Cardiac muscle cell (in vitro differentiated cells and primary cell): ENCODE data around the gene MLLT10. TPM values are rescaled to one million over a fixed set of nuclear protein-coding genes. Genes with fewer than 3 reads are reported as not detected.
A peak's percentile ranks its signal among the peaks of the same experiment; 100 is the strongest.

Experiments
- DNase-seq, 2 donors: peaks; one replicate each; pipeline versions ENCODE4 v3.0.0 to v3.0.0-alpha.2; 2010 to 2017; ENCODE audit warnings: low read depth in 1 of 2, low spot score in 1 of 2
- H3K27ac ChIP-seq: fragments of 200-600 bp; sonication (generic); 2 replicates; pipeline ENCODE4 v1.5.1; 2016
- H3K27me3 ChIP-seq: fragments of 200-600 bp; sonication (generic); 2 replicates; pipeline ENCODE4 v1.6.0; 2016; ENCODE audit warnings: control low read depth
- H3K36me3 ChIP-seq: fragments of 200-600 bp; sonication (generic); 2 replicates; pipeline ENCODE4 v1.5.1; 2016; ENCODE audit warnings: control low read depth
- H3K4me1 ChIP-seq: fragments of 200-600 bp; sonication (generic); 2 replicates; pipeline ENCODE4 v1.8.1; 2017; ENCODE audit warnings: low read depth, mild to moderate bottlenecking, mixed run types
- H3K4me3 ChIP-seq: fragments of 200-600 bp; sonication (generic); 2 replicates; pipeline ENCODE4 v1.5.1; 2016; ENCODE audit warnings: mild to moderate bottlenecking
- H3K9me3 ChIP-seq: fragments of 200-600 bp; sonication (generic); 2 replicates; pipeline ENCODE4 v1.5.1; 2017; ENCODE audit warnings: low read depth, mild to moderate bottlenecking, control low read depth
- polyA plus RNA-seq: library from polyadenylated mRNA; unstranded; fragments of >200 nt; fragmentation: Nextera tagmentation; extraction: Ambion mirVana; gene quantifications from 2 replicates; pipeline ENCODE4 v1.2.1, GENCODE V29; 2016
- total RNA-seq: library from RNA; depleted of rRNA; stranded (reverse); fragments of >200 nt; gene quantifications from 2 replicates; pipeline ENCODE4 v1.2.3, GENCODE V29; 2016
- TF ChIP-seq, protein P1 (sequence below): IDR thresholded peaks from 2 replicates; pipeline ENCODE4 v1.5.1; 2012; ENCODE audit warnings: low read depth, mild to moderate bottlenecking, low read length

MLLT10 gene
- total and polyA plus RNA-seq, 2 experiments from 2014 or later = 38.4 to 40.6 TPM

DNA sequence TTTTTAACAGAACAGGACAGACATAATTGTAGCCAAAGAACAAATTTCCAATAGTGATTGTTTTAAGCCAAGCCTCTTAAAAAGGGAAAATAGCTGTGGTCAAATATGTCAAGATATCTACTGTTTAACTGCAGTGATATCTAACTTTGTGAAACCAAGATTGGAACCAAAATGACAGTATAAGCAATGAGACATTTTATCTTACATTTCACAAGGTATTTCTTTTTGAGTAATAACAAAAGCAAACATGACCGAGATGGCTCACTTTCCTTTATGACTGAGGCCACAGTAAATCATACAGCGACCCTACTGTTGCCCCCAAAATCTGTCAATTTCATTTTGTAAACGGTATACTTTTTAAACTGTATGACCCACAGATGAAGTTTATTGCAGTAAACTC lies 215.8 kb downstream of the MLLT10 start:
- Histone ChIP-seq H3K27ac (no peak overlapping the region), H3K27me3 (no peaks in the 10 kb centered on the region), H3K4me3 (no peak overlapping the region), H3K36me3 (peaks cover under 1% of the 10 kb centered on the region), H3K9me3 (no peaks in the 10 kb centered on the region), H3K4me1 (peaks cover 8% of the 10 kb centered on the region)
- TF ChIP-seq, protein P1, sequence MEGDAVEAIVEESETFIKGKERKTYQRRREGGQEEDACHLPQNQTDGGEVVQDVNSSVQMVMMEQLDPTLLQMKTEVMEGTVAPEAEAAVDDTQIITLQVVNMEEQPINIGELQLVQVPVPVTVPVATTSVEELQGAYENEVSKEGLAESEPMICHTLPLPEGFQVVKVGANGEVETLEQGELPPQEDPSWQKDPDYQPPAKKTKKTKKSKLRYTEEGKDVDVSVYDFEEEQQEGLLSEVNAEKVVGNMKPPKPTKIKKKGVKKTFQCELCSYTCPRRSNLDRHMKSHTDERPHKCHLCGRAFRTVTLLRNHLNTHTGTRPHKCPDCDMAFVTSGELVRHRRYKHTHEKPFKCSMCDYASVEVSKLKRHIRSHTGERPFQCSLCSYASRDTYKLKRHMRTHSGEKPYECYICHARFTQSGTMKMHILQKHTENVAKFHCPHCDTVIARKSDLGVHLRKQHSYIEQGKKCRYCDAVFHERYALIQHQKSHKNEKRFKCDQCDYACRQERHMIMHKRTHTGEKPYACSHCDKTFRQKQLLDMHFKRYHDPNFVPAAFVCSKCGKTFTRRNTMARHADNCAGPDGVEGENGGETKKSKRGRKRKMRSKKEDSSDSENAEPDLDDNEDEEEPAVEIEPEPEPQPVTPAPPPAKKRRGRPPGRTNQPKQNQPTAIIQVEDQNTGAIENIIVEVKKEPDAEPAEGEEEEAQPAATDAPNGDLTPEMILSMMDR = no peak
- peak in 1 of 2 donors; percentile 34 for DNase-seq

DNA sequence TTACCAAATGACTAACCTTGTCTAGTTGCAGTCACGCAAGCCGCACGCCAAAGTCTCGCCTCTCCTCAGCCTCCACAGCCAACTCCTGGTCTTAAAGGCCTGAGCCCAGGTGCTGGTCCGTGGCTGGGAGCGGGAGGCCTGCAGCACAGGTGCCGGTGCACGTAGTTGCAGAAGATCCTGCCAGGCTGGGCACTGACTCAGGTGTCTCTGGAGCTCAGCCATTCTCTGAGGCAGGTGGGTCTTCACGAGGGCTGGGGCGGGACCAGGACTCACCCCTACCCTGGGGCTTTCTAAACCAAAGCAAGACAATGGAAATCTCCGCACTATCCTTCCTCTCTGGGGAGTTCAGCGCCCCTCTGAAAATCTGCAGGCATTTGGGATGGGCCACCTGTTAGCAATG lies 216.4 kb downstream of the MLLT10 start:
- Histone ChIP-seq H3K4me3 (no peak overlapping the region), H3K36me3 (no peaks in the 10 kb centered on the region), H3K27me3 (no peaks in the 10 kb centered on the region), H3K4me1 (peaks cover 9% of the 10 kb centered on the region), H3K9me3 (no peaks in the 10 kb centered on the region), H3K27ac (no peak overlapping the region)
- TF ChIP-seq, protein P1 = no peak
- DNase-seq = no peak

- Histone ChIP-seq H3K4me3 (no peak overlapping the region), H3K27me3 (no peaks in the 10 kb centered on the region), H3K9me3 (no peaks in the 10 kb centered on the region), H3K36me3 (no peaks in the 10 kb centered on the region), H3K4me1 (peaks cover 9% of the 10 kb centered on the region), H3K27ac (no peak overlapping the region)
- TF ChIP-seq, protein P1 = no peak
- no peak for DNase-seq
Measured at GRCh38 chr10:21751341-21752310, 217.6 kb downstream of the MLLT10 start.

DNA sequence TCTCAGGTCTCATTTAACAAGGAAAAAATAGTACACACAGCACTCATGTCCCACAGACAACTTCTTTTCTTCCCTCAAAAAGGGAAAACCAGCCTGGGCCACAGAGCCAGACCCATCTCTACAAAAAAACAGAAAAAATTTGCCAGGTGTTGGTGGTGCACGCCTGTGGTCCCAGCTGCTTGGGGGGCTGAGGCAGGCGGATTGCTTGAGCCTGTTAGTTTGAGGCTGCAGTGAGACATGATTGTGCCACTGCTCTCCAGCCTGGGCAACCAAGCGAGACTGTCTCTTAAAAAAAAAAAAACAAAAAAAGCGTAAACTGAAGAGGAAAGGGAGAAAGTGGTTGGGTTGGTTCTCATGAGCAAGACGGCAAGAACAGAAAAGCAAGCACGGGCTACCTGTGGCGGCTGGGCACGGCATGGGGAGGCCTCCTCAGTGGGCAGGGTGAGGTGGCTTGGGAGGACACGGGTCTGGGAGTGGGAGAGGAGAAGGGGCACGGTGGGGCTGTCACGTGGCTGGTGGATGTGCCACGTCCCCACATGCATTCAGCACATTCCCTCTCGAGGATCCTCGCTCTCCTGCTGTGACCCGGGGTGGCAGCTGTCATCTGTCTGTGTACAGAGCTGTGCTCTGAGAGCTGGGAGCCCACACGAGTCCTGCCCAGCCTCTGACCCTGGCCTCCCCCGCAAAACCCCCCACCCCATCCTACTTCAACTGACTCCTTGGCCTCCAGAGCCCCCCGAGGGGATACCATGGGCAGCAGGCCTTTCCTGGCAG lies 219.7 kb downstream of the MLLT10 start:
- no peaks in the 10 kb centered on the region for H3K9me3 ChIP-seq
- no peaks in the 10 kb centered on the region for H3K27me3 ChIP-seq
- H3K27ac ChIP-seq = no peak overlapping the region
- peaks cover 20% of the 10 kb centered on the region for H3K4me1 ChIP-seq
- H3K4me3 ChIP-seq = no peak overlapping the region
- TF ChIP-seq, protein P1 = no peak
- no peak for DNase-seq
- H3K36me3 ChIP-seq = no peaks in the 10 kb centered on the region

GRCh38 chr10:21754410-21755011 lies 220.5 kb downstream of the MLLT10 start:
- Histone ChIP-seq H3K27me3 (no peaks in the 10 kb centered on the region), H3K4me3 (no peak overlapping the region), H3K9me3 (no peaks in the 10 kb centered on the region), H3K36me3 (no peaks in the 10 kb centered on the region), H3K27ac (no peak overlapping the region), H3K4me1 (peaks cover 20% of the 10 kb centered on the region)
- TF ChIP-seq, protein P1 = no peak
- DNase-seq = peak; percentile 33 to 68
